ACC112 (cell line): ENCODE results near the gene KIRREL2.
A peak's percentile ranks its signal among the peaks of the same experiment; 100 is the strongest.
"Not testable (repeated sequence)": the region's sequence is repeated elsewhere in the genome, so short reads cannot be mapped to it uniquely, and the experiment has no call there.

Experiments
- H2AFZ ChIP-seq: fragments of 200-600 bp; sonication (generic); one replicate; pipeline ENCODE4 v1.6.0; 2017; ENCODE audit warnings: antibody characterized with exemption, low read length; ENCODE audit not compliant: unreplicated experiment
- H3K27ac ChIP-seq: fragments of 200-600 bp; sonication (generic); 2 replicates; pipeline ENCODE4 v1.5.1; 2014; ENCODE audit warnings: low read depth, mild to moderate bottlenecking, antibody characterized with exemption, low read length, moderate library complexity
- H3K27me3 ChIP-seq: fragments of 200-600 bp; sonication (generic); 2 replicates; pipeline ENCODE4 v1.6.1; 2014; ENCODE audit warnings: mild to moderate bottlenecking, antibody characterized with exemption, low read length, moderate library complexity, mixed read lengths; ENCODE audit not compliant: insufficient read depth
- H3K36me3 ChIP-seq: fragments of 200-600 bp; sonication (generic); 2 replicates; pipeline ENCODE4 v1.6.1; 2016; ENCODE audit warnings: mild to moderate bottlenecking, antibody characterized with exemption, low read length, moderate library complexity, mixed read lengths; ENCODE audit not compliant: insufficient read depth
- H3K4me1 ChIP-seq: fragments of 200-600 bp; sonication (generic); one replicate; pipeline ENCODE4 v1.6.1; 2016; ENCODE audit warnings: low read length, mixed read lengths; ENCODE audit not compliant: insufficient read depth, unreplicated experiment, control insufficient read depth
- H3K4me3 ChIP-seq: fragments of 200-600 bp; sonication (generic); 2 replicates; pipeline ENCODE4 v1.5.1; 2014; ENCODE audit warnings: mild to moderate bottlenecking, low read depth, low read length
- H3K79me2 ChIP-seq: fragments of 200-600 bp; sonication (generic); one replicate; pipeline ENCODE4 v1.6.0; 2016; ENCODE audit warnings: low read length; ENCODE audit not compliant: control insufficient read depth, unreplicated experiment, insufficient read depth

KIRREL2 gene

DNA sequence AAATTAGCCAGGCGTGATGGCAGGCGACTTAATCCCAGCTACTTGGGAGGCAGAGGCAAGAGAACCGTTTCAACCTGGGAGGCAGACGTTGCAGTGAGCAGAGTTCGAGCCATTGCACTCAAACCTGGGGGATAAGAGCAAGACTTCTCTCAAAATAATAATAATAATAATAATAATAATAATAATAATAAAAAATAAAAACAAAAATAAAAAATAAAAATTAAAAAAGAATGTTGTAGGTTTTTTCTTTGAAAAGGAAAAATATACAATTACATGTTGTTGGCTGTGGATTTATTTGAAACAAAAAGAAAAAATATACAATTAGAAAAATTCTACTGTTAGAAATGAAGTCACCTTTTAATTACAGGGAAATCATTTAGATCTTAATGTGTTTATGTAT is 32.6 kb upstream of the KIRREL2 start:
- no peak overlapping the region for H3K27ac ChIP-seq
- H3K4me3 ChIP-seq: no peak overlapping the region
- no peaks in the 10 kb centered on the region for H3K36me3 ChIP-seq
- H3K27me3 ChIP-seq: peaks cover 23% of the 10 kb centered on the region
- H2AFZ ChIP-seq: no peak overlapping the region
- no peaks in the 10 kb centered on the region for H3K79me2 ChIP-seq
- H3K4me1 ChIP-seq: no peaks in the 10 kb centered on the region

DNA sequence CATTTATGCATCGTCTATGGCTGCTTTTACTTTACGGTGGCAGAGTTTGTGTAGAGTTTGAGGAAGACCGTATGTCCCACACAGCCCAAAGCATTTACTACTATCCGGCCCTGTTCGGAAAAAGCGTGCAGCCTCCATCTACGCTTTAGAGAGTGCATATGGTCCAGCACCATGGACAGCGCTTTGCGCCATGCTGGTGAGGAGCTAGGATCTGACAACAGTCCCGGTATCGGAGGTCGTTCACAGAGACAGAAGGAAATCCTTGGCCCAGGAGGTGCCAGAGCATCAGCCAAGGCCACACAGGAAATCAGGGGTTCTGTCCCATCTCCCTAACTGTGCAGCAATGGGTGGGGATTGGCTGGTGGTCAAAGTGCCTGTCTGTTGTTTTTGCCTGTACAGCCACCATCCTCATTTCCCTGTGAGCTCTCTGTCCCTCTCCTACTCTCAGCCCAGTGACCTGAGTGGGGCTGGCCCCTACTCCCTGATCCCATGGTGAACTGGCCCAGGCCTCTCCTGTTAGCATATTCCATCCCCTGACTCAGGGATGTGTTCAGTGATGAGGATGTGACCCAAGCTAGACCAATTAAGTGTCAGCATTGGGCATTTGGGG is 27.9 kb upstream of the KIRREL2 start:
- Histone ChIP-seq H3K27me3 (peaks cover 49% of the 10 kb centered on the region), H3K27ac (no peak overlapping the region), H3K4me3 (no peak overlapping the region), H3K4me1 (no peaks in the 10 kb centered on the region), H2AFZ (no peak overlapping the region), H3K79me2 (no peaks in the 10 kb centered on the region), H3K36me3 (no peaks in the 10 kb centered on the region)

DNA sequence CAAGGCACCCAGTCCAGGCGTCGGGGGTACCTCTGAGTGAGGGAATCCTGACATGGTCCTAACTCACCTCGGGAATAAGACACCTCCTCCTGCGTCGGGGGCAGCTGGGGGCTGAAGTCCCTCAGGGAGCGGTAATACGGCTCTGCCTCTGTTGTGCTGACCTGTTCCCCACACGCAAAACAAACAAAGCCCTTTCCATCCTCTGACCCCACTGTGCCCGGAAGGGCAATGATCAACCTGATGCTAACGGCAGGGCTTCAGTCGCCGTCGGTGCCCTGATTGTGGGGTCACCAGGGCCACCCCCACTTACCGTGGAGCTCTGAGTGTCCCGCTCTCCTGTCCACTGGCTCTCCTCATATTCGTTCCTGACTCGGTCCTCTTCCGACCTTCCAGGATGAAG is 25.7 kb upstream of the KIRREL2 start:
- Histone ChIP-seq H3K27ac (no peak overlapping the region), H2AFZ (no peak overlapping the region), H3K79me2 (no peaks in the 10 kb centered on the region), H3K4me3 (no peak overlapping the region), H3K27me3 (peaks cover 50% of the 10 kb centered on the region), H3K4me1 (no peaks in the 10 kb centered on the region), H3K36me3 (no peaks in the 10 kb centered on the region)

DNA sequence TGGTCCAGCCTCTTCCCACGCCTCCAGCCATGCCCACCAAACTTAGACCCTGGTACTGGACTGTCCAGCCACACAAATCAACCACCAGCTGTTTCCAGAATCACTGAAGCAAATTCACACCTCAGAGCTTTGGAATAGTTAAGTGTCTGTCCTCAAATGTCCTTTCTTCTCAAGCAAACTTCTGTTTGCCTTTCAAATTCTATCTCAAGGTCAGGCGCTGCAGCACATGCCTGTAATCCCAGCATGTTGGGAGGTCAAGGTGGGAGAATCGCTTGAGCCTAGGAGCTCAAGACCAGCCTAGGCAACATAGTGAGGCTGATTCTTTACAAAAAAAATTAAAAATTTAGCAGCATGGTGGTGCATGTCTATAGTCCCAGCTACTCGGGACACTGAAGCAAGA is 24.7 kb upstream of the KIRREL2 start:
- H3K4me1 ChIP-seq: no peaks in the 10 kb centered on the region
- H3K4me3 ChIP-seq: no peak overlapping the region
- H3K79me2 ChIP-seq: no peaks in the 10 kb centered on the region
- H3K36me3 ChIP-seq: no peaks in the 10 kb centered on the region
- peaks cover 48% of the 10 kb centered on the region for H3K27me3 ChIP-seq
- no peak overlapping the region for H3K27ac ChIP-seq
- H2AFZ ChIP-seq: no peak overlapping the region

DNA sequence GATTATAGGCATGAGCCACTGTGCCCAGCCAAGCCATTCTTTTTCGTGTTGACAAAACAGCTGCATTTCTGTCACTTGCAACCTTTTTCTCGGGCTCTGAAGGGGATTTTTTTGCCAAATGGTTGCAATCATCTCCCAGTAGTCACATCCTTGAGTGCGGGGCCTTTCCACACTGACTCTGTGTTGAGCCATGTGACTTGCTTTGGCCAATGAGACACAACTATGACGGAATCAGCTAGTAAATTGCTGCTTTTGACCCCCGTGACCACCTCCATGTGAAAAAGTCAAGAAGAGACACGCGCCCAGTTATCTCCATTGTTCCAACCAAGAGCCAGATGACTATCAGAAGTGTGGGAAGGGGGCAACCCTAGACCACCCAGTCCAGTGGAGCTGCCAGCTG is 22.7 kb upstream of the KIRREL2 start:
- Histone ChIP-seq H3K27me3 (peaks cover 48% of the 10 kb centered on the region), H3K79me2 (no peaks in the 10 kb centered on the region), H3K4me1 (no peaks in the 10 kb centered on the region), H3K36me3 (no peaks in the 10 kb centered on the region), H3K27ac (no peak overlapping the region), H3K4me3 (no peak overlapping the region), H2AFZ (no peak overlapping the region)

DNA sequence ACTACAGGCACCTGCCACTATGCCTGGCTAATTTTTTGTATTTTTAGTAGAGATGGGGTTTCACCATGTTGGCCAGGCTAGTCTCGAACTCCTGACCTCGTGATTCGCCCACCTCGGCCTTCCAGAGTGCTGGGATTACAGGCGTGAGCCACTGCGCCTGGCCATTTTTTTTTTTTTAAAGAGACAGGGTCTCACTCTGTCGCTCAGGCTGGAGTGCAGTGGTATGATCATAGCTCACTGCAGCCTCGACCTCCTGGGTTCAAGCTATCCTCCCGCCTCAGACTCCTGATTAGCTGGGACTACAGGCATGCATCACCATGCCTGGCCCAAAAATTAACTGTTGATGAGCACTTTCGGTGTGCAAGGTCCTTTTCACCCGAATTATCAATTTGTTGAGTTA is 20.6 kb upstream of the KIRREL2 start:
- H3K79me2 ChIP-seq, H2AFZ ChIP-seq, H3K4me3 ChIP-seq, H3K36me3 ChIP-seq, H3K27ac ChIP-seq, H3K4me1 ChIP-seq: not testable (repeated sequence)
- peaks cover 36% of the 10 kb centered on the region for H3K27me3 ChIP-seq

DNA sequence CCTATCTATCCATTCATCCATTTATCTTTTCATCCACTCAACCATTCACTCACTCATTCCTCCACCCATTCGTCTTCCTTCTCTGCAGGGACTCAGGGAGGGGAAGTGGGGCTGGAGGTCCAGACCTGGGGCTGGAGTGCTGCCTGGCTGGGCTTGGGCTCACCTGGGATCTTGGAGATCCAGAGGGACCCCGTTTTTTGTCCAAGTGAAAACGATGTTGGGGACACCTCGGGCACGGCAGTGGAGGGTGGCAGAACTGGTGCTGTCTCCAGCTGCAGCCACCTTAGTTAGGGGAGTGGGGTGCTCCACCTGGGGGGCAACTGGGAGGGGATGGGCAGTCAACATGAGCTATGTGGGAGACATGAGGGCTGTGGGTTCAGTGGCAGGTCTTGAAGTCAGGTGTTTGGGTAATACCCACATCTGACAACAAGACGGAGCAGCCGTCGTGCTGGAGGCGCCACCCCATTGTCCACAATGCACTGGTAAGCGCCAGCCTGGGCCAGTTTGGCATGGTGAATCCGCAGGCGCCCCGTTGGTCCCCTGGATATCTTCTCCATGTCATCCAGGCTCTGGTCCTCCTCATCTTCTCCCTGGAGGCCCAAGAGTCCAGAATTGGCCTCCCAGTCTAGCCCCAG is 14.6 kb upstream of the KIRREL2 start:
- H3K79me2 ChIP-seq: no peaks in the 10 kb centered on the region
- H3K36me3 ChIP-seq: no peaks in the 10 kb centered on the region
- no peak overlapping the region for H3K4me3 ChIP-seq
- peaks cover 43% of the 10 kb centered on the region for H3K27me3 ChIP-seq
- no peaks in the 10 kb centered on the region for H3K4me1 ChIP-seq
- no peak overlapping the region for H3K27ac ChIP-seq
- H2AFZ ChIP-seq: no peak overlapping the region

DNA sequence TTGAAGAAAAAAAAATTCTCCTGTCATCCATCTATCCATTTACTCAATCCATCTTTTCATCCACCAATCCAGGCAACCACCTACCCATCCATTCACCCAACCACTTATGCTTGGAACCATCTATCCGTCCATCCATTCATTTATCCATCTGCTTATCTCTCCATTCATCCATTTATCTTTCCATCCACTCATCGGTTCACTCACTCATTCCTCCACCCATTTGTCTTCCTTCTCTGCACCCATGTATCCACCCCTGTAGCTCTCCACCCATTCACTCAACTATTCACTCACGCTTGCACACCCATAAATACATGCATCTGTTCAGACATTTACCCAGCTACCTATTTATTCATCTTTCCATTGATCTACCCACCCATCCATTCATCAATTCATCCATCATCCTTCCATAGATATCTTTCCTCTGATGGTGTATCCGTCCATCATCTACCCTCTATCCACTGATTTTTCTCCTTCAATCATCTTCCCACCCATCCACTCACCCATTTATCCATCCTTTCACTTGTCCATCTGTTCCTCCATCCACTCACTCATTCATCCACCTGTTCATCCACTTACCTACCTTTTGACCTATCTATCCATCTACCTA is 13.9 kb upstream of the KIRREL2 start:
- no peaks in the 10 kb centered on the region for H3K4me1 ChIP-seq
- H3K79me2 ChIP-seq: no peaks in the 10 kb centered on the region
- H2AFZ ChIP-seq: no peak overlapping the region
- H3K27me3 ChIP-seq: peaks cover 44% of the 10 kb centered on the region
- no peak overlapping the region for H3K4me3 ChIP-seq
- H3K36me3 ChIP-seq: no peaks in the 10 kb centered on the region
- no peak overlapping the region for H3K27ac ChIP-seq

DNA sequence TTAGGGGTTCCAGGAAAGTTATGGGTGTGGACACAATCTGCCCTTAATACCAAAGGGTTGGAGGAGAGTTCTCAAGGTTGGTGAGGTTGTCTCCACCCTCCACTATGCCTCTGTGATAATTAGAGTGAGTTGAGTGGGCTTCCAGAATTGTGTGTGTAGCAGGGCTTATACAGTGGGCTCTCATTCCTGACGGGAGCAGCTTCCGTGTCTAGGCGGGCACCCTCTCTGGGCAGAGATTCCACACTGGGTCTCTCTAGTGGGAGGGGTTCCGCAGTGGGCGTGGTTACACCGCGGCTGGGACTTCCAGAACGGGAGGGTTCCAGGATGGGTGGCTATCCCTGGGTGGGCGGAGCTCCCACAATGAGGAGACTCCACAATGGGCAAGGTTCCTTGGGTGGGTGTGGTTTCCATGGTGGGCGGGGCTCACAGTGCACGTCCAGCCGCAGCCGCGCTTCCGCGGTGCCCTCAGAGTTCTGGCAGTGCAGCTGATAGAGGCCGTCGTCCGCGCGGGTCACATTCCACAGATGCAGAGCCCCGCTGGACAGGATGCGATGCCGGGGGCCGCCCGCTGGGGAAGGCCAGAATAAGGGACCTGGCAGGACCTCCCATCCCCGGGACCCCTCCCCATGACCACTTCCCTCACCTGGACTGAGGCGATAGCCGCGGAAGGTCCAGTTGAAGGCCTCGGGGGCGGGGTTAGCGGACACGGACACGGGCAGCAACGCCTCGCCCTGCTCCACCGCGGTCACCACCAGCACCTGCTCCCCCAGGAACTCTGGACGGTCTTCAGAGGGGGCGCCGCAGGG is 12.8 kb upstream of the KIRREL2 start:
- Histone ChIP-seq H3K4me1 (no peaks in the 10 kb centered on the region), H2AFZ (no peak overlapping the region), H3K79me2 (no peaks in the 10 kb centered on the region), H3K36me3 (no peaks in the 10 kb centered on the region), H3K4me3 (no peak overlapping the region), H3K27me3 (peaks cover 48% of the 10 kb centered on the region), H3K27ac (no peak overlapping the region)

DNA sequence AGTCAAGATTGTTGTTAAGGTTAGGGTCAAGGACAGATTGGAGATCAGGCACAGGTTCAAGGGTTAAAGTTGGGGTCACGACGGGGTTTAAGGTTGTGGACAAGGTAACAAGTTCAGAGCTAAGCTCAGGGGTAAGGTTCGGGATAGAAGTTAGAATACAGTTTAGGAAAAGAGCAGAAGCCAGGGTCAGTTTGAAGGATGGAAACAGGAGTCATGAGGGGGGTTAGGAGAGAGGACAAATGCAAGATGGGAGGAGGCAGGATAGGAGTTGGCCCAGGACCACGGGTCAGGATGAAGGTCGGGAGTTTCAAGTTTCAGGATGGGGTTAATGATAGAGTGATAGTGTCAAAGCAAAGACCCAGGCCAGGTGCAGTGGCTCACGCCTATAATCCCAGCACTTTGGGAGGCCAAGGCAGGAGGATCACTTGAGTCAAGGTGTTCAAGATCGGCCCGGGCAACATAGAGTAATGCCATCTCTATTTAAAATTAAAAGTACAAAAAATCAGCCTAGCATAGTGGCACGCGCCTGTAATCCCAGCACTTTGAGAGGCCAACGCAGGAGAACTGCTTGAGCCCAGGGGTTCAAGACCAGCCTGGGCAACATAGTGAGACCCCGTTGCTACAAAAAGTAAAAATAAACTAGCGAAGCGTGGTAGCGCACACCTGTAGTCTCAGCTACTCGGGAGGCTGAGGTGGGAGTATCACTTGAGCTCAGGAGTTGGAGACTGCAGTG is 12.1 kb upstream of the KIRREL2 start:
- H3K79me2 ChIP-seq: no peaks in the 10 kb centered on the region
- peaks cover 54% of the 10 kb centered on the region for H3K27me3 ChIP-seq
- H3K4me1 ChIP-seq: no peaks in the 10 kb centered on the region
- H3K36me3 ChIP-seq: no peaks in the 10 kb centered on the region
- H2AFZ ChIP-seq: no peak overlapping the region
- no peak overlapping the region for H3K27ac ChIP-seq
- H3K4me3 ChIP-seq: peak overlapping the region; percentile 56; the same call in 1 of the 2 replicates
